HG02943 (cell line): ENCODE measurements around the gene TUBGCP4.
A peak's percentile ranks its signal among the peaks of the same experiment; 100 is the strongest.

Source experiments
- ATAC-seq: cut with Tn5 transposase; IDR thresholded peaks from one replicate; pipeline ENCODE4 v1.9.1; 2021; ENCODE audit warnings: mild to moderate bottlenecking, low read depth, moderate library complexity; ENCODE audit not compliant: unreplicated experiment

Gene TUBGCP4

GRCh38 chr15:43402255-43402654 lies 31.4 kb downstream of the TUBGCP4 start:
- ATAC-seq = no peak

- ATAC-seq = no peak
Observed at GRCh38 chr15:43403616-43404015, 32.7 kb downstream of the TUBGCP4 start.

GRCh38 chr15:43404130-43404529 lies 33.2 kb downstream of the TUBGCP4 start:
- ATAC-seq = no peak

GRCh38 chr15:43406189-43406588 lies 35.3 kb downstream of the TUBGCP4 start:
- no peak for ATAC-seq

- ATAC-seq = no peak
Observed at GRCh38 chr15:43406808-43407207, 35.9 kb downstream of the TUBGCP4 start.

- no peak for ATAC-seq
Observed at GRCh38 chr15:43408789-43409188, 37.9 kb downstream of the TUBGCP4 start.

GRCh38 chr15:43410572-43411214 lies 39.8 kb downstream of the TUBGCP4 start:
- no peak for ATAC-seq

GRCh38 chr15:43412096-43412495 lies 41.2 kb downstream of the TUBGCP4 start:
- ATAC-seq = no peak

- ATAC-seq = no peak
Observed at GRCh38 chr15:43414196-43414595, 43.3 kb downstream of the TUBGCP4 start.

- no peak for ATAC-seq
Observed at GRCh38 chr15:43420435-43420834, 49.5 kb downstream of the TUBGCP4 start.

- ATAC-seq = no peak
Observed at GRCh38 chr15:43420876-43421275, 50.0 kb downstream of the TUBGCP4 start.

GRCh38 chr15:43423793-43424192 lies 52.9 kb downstream of the TUBGCP4 start:
- no peak for ATAC-seq

GRCh38 chr15:43429687-43430086 lies 58.8 kb downstream of the TUBGCP4 start:
- no peak for ATAC-seq

- no peak for ATAC-seq
Observed at GRCh38 chr15:43433165-43433564, 62.3 kb downstream of the TUBGCP4 start.

- no peak for ATAC-seq
Observed at GRCh38 chr15:43433661-43434303, 62.9 kb downstream of the TUBGCP4 start.

- ATAC-seq = no peak
Observed at GRCh38 chr15:43434446-43434845, 63.5 kb downstream of the TUBGCP4 start.

GRCh38 chr15:43436395-43436794 lies 65.5 kb downstream of the TUBGCP4 start:
- no peak for ATAC-seq

GRCh38 chr15:43439268-43439667 lies 68.4 kb downstream of the TUBGCP4 start:
- ATAC-seq = no peak

GRCh38 chr15:43440721-43441281 lies 69.9 kb downstream of the TUBGCP4 start:
- peak; percentile 72 for ATAC-seq

GRCh38 chr15:43441316-43441715 lies 70.4 kb downstream of the TUBGCP4 start:
- ATAC-seq = no peak

GRCh38 chr15:43446344-43446743 lies 75.4 kb downstream of the TUBGCP4 start:
- no peak for ATAC-seq

- no peak for ATAC-seq
Observed at GRCh38 chr15:43449981-43450380, 79.1 kb downstream of the TUBGCP4 start.
